ENCODE results near the gene CCDC107. TPM values are rescaled to one million over a fixed set of nuclear protein-coding genes. Genes with fewer than 3 reads are reported as not detected.

Gene CCDC107
- total RNA-seq, 1 experiment from 2014 or later = 16.4 TPM

- Histone ChIP-seq H3K36me3 (ENCODE audit: insufficient read depth, low read length, poor library complexity, severe bottlenecking) (peaks cover 5% of the 10 kb centered on the region), H3K27ac (ENCODE audit: low read depth, low read length, poor library complexity, severe bottlenecking) (no peak overlapping the region), H3K9me3 (ENCODE audit: low read depth, low read length, poor library complexity, severe bottlenecking) (no peaks in the 10 kb centered on the region), H3K4me3 (ENCODE audit: low read depth, low read length, poor library complexity, severe bottlenecking) (no peak overlapping the region), H3K4me1 (ENCODE audit: insufficient read depth, low read length, poor library complexity, severe bottlenecking) (peaks cover 25% of the 10 kb centered on the region), H3K27me3 (replicated peaks; ENCODE audit: insufficient read depth, low read depth, low read length, poor library complexity) (no peaks in the 10 kb centered on the region)
- POLR2A ChIA-PET (ENCODE audit: low non-redundant PET) = no interaction called here
- CTCF ChIA-PET = interaction anchor here (0.5 to 1.2 kb wide), 3 partner anchors 9 to 42 kb away, joined by 4 to 7 read pairs (median 6); no protein-coding TSS in a partner anchor
- intact Hi-C loops (cut with micrococcal nuclease; ENCODE audit: unreplicated experiment) = no loop called here
- TF ChIP-seq CTCF (conservative IDR thresholded peaks at IDR 0.05; ENCODE audit: low read depth, low read length) (no peak), EZH2 (IDR thresholded peaks at IDR 0.05; ENCODE audit: borderline replicate concordance, low read depth, low read length, poor library complexity, severe bottlenecking) (no peak)
- DNase-seq (ENCODE audit: low spot score) = no peak
- BruUV-seq (replicated peaks) = no TSS peak
Observed at GRCh38 chr9:35687972-35688557, 30.0 kb downstream of the CCDC107 start.

GRCh38 chr9:35688558-35689541, 30.8 kb downstream of the CCDC107 start:
- peaks cover 5% of the 10 kb centered on the region for H3K36me3 ChIP-seq (ENCODE audit: insufficient read depth, low read length, poor library complexity, severe bottlenecking)
- ChIA-PET CTCF (interaction anchor here (0.5 to 1.2 kb wide), 3 partner anchors 8 to 42 kb away, joined by 4 to 7 read pairs (median 6); no protein-coding TSS in a partner anchor), POLR2A (ENCODE audit: low non-redundant PET) (no interaction called here)
- no peak for TF ChIP-seq CTCF (conservative IDR thresholded peaks at IDR 0.05; ENCODE audit: low read depth, low read length)
- TF ChIP-seq EZH2 (IDR thresholded peaks at IDR 0.05; ENCODE audit: borderline replicate concordance, low read depth, low read length, poor library complexity, severe bottlenecking) = no peak
- H3K9me3 ChIP-seq (ENCODE audit: low read depth, low read length, poor library complexity, severe bottlenecking) = no peaks in the 10 kb centered on the region
- peak overlapping the region; percentile 92 for H3K27ac ChIP-seq (ENCODE audit: low read depth, low read length, poor library complexity, severe bottlenecking)
- H3K27me3 ChIP-seq (replicated peaks; ENCODE audit: insufficient read depth, low read depth, low read length, poor library complexity) = no peaks in the 10 kb centered on the region
- peak overlapping the region; percentile 77 for H3K4me3 ChIP-seq (ENCODE audit: low read depth, low read length, poor library complexity, severe bottlenecking)
- intact Hi-C loops (cut with micrococcal nuclease; ENCODE audit: unreplicated experiment) = no loop called here
- BruUV-seq (replicated peaks) = TSS peak; percentile 12
- H3K4me1 ChIP-seq (ENCODE audit: insufficient read depth, low read length, poor library complexity, severe bottlenecking) = peaks cover 25% of the 10 kb centered on the region
- DNase-seq (ENCODE audit: low spot score) = peak; percentile 78

- BruUV-seq (replicated peaks) = no TSS peak
Observed at GRCh38 chr9:35689542-35690293, 31.6 kb downstream of the CCDC107 start, which contains the start of gene TPM2. Gene TPM2, minus strand, starts transcription at chr9:35689925. Its CDS starts 108 bp downstream, at chr9:35689817.

More at GRCh38 chr9:35689542-35690293, 31.6 kb downstream of the CCDC107 start, which contains the start of gene TPM2:
- Histone ChIP-seq H3K27me3 (replicated peaks; ENCODE audit: insufficient read depth, low read depth, low read length, poor library complexity) (no peaks in the 10 kb centered on the region), H3K4me3 (ENCODE audit: low read depth, low read length, poor library complexity, severe bottlenecking) (peak within 1 kb of the TSS; percentile 77), H3K4me1 (ENCODE audit: insufficient read depth, low read length, poor library complexity, severe bottlenecking) (peaks cover 25% of the 10 kb centered on the region), H3K9me3 (ENCODE audit: low read depth, low read length, poor library complexity, severe bottlenecking) (no peaks in the 10 kb centered on the region), H3K36me3 (ENCODE audit: insufficient read depth, low read length, poor library complexity, severe bottlenecking) (peaks cover under 1% of the 10 kb centered on the region), H3K27ac (ENCODE audit: low read depth, low read length, poor library complexity, severe bottlenecking) (peak within 1 kb of the TSS; percentile 92)
- no peak for DNase-seq (ENCODE audit: low spot score)
- intact Hi-C loops (cut with micrococcal nuclease; ENCODE audit: unreplicated experiment) = no loop called here
- TF ChIP-seq EZH2 (IDR thresholded peaks at IDR 0.05; ENCODE audit: borderline replicate concordance, low read depth, low read length, poor library complexity, severe bottlenecking) = no peak
- TF ChIP-seq CTCF (conservative IDR thresholded peaks at IDR 0.05; ENCODE audit: low read depth, low read length) = no peak
- ChIA-PET POLR2A (ENCODE audit: low non-redundant PET) (interaction anchor here (0.7 kb wide), 1 partner anchor 14 kb away, joined by 4 read pairs; no protein-coding TSS in a partner anchor), CTCF (interaction anchor here (0.7 kb wide), 1 partner anchor 29 kb away, joined by 5 read pairs; no protein-coding TSS in a partner anchor)
